GM18907 (cell line): ENCODE data around the gene SLC16A10.
"Not testable (repeated sequence)": the region's sequence is repeated elsewhere in the genome, so short reads cannot be mapped to it uniquely, and the experiment has no call there.

Experiments
- ATAC-seq: cut with Tn5 transposase; IDR thresholded peaks from one replicate; pipeline ENCODE4 v1.9.1; 2021; ENCODE audit warnings: mild to moderate bottlenecking, moderate library complexity; ENCODE audit not compliant: unreplicated experiment

The SLC16A10 gene

DNA sequence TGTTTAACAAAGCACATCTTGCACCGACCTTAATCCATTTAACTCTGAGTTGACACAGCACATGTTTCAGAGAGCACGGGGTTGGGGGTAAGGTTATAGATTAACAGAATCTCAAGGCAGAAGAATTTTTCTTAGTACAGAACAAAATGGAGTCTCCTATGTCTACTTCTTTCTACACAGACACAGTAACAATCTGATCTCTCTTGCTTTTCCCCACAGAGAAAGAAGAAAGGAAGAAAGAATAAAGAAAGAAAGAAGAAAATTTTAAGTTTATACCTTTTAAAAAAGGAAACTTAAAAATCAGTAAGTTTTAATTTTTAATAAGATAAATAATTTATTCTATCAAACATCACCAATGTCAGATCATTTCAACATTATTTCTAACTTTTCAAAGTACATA is 168.5 kb downstream of the SLC16A10 start:
- not testable (repeated sequence) for ATAC-seq

DNA sequence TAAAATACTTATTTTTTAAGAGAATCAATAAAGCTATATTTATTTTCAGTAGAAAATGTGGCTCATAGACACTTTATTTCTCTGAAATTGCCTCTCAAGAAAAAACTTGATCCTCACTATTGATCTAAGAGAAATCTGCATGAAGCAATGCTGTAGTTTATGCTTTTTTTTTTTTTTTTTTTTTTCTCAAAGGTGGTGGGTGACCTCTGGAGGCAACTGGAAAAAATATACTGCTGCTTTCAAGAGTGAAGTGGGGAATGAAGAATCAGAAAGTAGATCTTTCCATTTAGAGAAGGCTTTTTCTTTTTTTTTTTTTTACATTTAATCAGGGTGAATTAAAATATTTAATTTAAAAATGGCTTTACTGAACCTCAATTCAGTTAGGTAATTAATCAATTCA is 169.3 kb downstream of the SLC16A10 start:
- no peak for ATAC-seq

DNA sequence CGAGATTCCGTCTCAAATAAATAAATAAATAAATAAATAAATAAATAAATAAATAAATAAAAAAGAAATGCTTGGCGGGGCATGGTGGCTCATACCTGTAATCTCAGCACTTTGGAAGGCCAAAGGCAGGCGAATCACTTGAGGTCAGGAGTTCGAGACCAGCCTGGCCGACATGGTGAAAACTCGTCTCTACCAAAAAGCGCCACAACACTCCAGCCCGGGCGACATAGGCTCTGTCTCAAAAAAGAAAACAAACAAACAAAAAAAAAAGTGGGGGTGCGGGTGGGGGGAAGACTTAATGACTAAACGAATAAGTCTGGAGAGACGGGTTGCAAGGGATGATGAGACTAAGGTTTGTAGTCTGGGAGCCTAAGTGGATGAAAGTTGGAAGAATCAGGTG is 170.7 kb downstream of the SLC16A10 start:
- no peak for ATAC-seq

DNA sequence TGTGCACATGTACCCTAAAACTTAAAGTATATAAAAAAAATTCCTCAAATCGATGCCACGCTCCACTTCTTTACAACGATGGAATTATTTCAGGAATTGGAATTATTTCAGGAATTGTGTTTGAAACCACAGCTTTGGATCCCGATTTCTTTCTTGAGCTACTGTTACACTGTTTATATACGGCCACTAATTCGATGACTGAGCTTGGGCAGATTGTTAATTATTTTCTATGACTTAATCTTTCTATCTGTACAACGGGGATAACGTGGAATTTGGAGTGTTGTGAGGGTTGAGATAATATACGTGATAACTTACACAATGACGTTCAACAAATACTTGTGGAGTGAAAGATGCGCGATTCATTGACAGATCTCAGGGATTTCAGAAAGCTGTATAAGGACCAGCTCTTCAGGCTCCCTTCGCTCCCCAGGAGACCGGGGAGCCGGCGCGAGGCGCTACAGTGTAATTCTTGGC is 171.3 kb downstream of the SLC16A10 start:
- ATAC-seq = no peak

DNA sequence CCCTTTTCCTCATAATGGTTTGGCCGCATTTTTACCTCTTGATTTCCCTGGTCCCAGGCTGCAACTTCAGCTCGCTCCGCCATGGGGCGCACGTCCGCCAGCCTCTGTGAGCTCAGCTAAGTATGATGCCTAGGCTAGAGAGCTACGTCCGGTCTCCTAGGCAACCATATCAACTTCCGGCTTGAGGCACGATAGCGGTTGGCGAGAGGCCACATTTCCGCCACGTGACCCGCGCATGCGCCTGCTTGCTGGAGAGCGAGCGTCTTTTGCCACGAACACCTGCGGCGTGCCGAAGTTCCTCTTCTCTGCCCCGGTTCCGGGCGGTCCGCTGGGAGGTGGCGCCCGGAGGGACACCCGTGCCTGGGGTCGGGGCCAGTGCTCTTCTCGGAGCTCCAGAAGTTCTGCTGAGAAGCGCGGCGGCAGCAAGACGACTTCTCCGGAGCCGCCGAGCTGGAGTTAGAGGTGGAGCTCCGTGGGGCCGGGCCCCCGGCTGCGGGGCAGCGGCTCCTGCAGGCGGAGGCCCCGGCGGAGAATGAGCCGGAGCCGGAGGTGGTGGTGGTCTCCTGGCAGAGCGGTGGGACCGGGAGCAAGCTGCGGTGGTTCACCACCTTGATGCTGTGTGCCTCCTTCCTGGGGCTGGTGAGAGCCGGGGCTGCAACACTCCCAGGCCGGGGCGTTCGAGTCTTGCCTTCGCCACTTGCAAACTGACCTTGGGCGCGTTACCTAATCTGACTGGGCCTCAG is 172.0 kb downstream of the SLC16A10 start:
- peak; percentile 98 for ATAC-seq

DNA sequence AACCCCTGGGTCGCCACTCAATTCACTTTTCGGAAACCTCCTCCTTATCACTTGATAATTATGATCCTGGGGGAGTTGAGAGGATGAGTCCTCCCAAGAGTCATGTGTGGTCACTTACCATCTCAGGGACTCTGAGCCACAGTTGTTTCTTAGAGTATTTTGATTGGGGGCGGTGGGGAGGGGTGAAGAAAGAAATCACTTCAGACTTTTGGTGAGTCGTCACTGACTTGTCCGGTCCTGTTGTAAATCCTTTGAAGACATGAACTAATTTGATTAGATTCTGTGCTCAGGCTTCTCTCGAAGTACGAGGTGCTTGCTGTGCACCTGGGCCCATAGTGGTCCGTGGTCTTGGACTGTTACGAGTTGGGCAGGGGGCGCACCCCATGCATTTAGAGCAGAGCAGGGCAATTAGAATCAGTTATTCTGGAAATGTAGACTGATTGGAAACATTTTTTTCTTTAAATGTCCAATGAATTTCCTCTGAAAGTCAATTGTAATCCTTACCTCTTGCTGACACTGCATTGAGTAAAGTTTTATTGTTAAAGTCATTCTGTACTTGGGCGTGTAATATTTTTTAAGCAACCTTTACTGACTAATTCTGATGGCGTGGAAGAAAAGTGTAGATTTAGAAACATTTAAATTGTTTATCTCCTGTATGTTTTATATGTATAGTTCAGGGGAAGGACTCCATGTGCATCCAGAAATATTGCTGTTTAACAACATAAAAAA is 173.4 kb downstream of the SLC16A10 start:
- no peak for ATAC-seq

DNA sequence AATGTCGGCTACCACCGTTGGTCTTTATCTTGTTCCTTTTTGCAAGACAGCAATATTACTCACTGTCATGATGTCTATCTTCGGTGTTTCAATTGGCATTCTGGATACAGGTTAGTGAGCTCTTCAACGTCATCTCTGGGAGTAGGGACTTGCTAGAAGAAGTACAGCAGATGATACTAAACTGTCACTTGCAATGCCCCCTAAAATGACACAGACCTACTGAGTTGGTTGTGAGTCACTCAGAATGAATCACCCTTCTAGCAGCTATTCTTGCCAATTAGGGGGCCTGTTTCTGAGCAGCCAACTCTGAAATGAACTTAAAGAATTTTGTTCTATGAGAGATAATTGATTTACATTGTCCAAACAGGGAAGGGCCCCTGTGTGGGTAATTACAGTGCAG is 176.5 kb downstream of the SLC16A10 start:
- ATAC-seq = no peak

DNA sequence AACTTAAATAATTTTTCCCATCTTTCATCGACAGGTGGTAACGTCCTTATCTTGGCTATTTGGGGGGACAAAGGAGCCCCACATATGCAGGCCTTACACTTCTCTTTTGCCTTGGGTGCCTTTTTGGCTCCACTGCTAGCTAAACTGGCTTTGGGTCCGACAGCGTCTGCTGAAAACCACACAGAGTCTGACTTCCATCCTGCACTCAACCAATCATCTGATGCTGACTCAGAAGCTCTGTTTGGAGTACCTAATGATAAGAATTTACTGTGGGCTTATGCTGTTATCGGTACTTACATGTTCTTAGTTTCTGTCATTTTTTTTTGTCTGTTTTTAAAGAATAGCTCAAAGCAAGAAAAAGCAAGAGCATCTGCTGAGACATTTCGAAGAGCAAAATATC is 178.5 kb downstream of the SLC16A10 start:
- no peak for ATAC-seq

DNA sequence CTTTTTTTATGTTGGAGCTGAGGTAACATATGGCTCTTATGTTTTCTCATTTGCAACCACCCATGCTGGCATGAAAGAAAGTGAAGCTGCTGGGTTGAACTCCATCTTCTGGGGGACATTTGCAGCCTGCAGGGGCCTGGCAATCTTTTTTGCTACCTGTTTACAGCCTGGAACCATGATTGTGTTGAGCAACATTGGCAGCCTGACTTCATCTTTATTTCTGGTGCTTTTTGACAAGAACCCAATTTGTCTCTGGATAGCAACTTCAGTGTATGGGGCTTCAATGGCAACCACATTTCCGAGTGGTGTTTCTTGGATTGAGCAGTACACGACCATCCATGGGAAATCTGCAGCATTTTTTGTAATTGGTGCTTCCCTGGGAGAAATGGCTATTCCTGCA is 179.0 kb downstream of the SLC16A10 start:
- no peak for ATAC-seq

DNA sequence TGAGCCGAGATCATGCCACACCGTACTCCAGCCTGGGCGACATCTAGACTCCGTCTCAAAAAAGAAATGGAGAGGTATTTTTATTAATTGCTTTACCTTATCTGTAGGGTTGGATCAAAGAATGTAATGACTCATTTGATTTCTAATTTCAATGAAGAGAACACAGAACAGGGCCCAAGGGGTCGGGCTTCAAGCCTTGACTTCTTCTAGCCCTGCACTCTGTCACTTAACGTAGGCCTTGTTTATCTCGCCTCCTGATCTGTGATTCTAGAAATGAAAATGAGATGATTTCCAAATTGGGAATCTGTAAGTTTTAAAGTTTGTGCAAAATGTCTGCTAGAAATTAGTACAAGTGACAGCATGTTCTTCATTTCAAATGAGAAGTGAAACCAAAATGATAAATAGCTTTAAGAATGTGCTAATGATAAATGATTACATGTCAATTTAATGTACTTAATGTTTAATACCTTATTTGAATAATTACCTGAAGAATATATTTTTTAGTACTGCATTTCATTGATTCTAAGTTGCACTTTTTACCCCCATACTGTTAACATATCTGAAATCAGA is 180.5 kb downstream of the SLC16A10 start:
- ATAC-seq = no peak

DNA sequence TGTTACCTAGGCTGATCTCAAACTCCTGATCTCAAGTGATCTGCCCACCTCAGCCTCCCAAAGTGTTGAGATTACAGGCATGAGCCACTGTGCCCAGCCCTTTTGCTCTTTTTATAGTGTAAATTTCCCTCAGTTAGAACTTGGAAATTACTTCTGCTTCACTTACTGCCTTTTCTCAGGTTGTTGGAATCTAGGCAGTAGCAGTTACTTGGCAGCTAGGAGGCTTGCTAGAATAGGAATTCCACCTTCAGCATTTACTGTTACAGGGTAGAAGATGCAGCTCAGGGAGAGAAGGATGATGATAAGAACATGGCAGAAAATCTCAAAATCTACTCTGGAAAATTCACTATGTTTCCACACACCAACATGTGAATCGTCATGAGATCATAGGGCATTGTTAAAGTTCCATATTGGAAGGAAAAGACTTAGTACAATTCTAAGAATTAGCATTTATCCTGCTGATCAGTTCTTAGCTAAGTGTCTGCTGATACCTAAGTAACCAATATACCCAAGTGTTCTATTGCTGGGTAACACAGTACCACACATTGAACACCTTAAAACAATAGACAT is 182.2 kb downstream of the SLC16A10 start:
- no peak for ATAC-seq

DNA sequence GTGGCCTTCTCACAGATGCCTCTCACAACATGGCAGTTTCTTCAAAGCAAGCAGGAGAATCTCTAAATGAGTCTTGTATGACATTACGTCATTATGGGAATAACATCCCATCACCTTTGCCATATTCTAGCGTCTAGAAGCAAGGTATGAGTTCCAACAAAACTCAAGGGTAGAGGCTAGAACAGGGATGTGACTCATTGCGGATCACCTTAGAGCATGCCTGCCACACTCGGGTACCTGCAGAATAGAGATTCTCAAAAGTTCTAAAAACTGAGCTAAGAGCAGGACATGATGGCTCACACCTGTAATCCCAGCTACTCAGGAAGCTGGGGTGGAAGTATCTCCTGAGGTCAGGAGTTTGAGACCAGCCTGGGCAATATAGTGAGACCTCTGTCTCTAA is 182.8 kb downstream of the SLC16A10 start:
- no peak for ATAC-seq

DNA sequence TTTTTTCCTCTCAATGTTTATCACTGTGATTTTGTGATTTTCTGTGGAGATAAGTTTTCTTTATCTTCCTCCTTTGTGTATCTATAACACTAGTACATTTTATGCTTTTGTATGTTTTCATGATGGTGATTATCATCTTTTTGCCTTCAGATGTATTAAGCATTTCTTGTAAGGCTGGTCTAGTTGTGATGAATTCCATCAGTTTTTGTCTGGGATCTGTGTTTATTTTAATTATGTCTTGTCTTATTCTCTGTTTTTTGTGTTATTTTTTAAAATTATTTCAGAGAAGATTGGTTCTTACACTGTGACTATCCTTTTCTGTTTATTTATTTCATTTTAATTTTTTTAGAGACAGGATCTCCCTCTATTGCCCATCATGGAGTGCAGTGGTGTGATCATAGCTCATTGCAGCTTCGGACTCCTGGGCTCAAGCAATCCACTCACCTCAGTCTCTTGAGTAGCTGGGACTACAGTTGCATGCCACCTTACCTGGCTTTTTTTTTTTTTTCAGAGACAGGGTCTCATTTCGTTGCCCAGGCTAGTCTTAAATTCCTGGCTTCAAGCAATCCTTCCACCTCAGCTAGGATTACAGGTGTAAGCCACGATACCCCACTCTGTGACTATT is 187.4 kb downstream of the SLC16A10 start:
- no peak for ATAC-seq

DNA sequence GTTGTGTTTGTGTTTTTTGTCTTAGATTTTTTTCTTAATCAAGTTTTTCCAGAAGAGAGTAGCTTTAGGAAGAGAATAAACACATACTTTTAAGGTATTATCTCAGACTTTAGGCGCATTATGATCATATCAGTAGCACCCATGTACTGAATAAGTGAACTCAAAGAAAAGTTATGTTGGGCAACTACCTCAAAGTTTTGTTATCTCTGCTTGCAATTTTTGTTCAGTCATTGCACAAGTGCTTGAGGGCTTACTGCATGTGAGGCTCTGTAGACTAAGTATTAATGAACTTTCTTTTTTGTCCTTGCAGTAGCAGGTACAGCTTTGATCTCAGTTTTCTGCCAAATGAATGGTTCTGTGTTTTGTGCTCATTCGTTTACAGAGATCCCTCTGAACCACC is 189.0 kb downstream of the SLC16A10 start:
- no peak for ATAC-seq

DNA sequence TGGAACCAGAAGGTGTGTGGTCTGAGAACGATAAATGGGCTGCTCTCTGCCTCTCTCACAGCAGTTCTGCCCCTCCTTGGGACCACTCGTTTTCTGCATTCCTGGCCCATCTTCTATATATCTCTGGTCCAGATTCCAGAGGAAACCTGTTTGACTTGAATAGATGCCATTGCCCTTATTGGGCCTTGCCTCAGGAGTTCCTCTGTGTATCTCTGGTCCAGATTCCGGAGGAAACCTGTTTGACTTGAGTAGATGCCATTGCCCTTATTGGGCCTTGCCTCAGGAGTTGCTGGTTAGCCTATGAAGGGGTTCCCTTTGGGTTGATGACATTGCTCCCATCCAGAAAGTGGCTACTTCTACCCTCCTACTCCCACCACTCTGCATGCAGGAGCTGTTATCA is 189.4 kb downstream of the SLC16A10 start:
- no peak for ATAC-seq

DNA sequence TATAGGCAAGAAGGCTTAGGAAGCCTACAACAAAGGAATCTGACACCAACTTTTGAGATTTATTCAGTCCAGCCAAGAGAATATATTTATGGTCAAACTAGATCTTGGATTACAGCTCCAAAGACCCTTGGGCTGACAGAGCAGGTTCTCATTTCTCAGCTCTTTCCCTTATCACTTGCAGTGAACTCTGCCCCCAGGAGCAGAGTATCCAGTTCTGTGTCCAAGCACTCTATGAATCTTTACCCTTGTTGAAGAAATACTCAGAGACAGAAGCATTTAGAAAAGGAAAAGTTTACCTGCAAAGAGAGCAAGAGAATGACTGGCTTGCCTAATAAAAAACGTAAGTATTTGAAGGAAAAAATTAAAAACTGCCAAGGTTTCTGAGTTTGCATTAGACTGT is 190.5 kb downstream of the SLC16A10 start:
- no peak for ATAC-seq

DNA sequence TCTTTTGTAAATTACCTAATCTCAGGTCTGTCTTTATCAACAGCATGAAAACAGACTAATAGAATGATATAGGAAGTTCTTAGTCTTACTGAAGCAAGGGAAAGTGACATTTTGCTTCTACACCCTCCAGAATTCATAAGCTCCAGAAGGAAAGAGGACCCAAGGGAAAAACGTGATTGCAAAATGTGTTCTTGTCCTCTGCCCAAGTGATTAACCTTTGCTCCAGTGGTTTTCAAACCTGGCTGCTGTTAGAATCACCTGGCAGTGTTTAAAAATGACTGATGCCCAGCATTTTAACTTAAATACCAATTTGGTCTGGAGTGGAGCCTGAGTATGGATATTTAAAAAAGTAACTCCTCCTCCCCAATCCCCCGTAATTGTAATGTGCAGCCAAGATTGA is 191.4 kb downstream of the SLC16A10 start:
- ATAC-seq = no peak

DNA sequence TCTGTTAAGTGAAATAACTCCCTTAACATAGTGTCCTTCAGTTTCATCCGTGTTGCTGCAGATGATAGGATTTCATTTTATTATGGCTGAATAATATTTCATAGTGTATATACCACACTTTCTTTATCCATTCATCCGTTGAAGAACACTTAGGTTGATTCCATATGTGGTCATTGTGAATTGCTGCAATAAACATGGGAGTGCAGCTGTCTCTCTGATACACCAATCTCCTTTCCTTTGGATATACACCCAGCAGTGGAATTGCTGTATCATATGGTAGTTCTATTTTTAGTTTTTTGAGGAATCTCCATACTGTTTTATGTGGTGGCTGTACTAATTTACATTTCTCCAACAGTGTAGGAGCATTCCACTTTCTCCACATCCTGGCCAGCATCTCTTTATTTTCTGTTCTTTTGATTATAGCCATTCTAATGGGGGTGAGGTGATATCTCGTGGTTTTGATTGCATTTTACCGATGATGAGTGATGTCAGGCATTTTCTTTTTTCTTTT is 193.2 kb downstream of the SLC16A10 start:
- no peak for ATAC-seq
